ENCODE results near the gene CDC14A. TPM values are rescaled to one million over a fixed set of nuclear protein-coding genes. Genes with fewer than 3 reads are reported as not detected.
"Not testable (repeated sequence)": the region's sequence is repeated elsewhere in the genome, so short reads cannot be mapped to it uniquely, and the experiment has no call there.

Gene CDC14A
- total RNA-seq, 1 experiment from 2014 or later: 3.4 TPM

DNA sequence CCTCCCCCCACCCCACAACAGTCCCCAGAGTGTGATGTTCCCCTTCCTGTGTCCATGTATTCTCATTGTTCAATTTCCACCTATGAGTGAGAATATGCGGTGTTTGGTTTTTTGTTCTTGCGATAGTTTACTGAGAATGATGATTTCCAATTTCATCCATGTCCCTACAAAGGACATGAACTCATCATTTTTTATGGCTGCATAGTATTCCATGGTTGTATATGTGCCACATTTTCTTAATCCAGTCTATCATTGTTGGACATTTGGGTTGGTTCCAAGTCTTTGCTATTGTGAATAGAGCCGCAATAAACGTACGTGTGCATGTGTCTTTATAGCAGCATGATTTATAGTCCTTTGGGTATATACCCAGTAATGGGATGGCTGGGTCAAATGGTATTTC is 21.6 kb downstream of the CDC14A start:
- DNase-seq; H3K4me1 ChIP-seq (ENCODE audit: insufficient read depth, low read length); BruUV-seq (replicated peaks); POLR2A ChIA-PET (ENCODE audit: unreplicated experiment); H3K9ac ChIP-seq (ENCODE audit: low read length); intact Hi-C loops (cut with micrococcal nuclease); H3K27me3 ChIP-seq (ENCODE audit: low read length); H3F3A ChIP-seq (ENCODE audit: low read length, unreplicated experiment); H2AFZ ChIP-seq (ENCODE audit: low read length); H3K27ac ChIP-seq (ENCODE audit: low read length); H3K79me2 ChIP-seq (ENCODE audit: low read length); H3K9me2 ChIP-seq (replicated peaks; ENCODE audit: low read length); H4K20me1 ChIP-seq (ENCODE audit: low read length); H3K4me3 ChIP-seq (ENCODE audit: low read length); CTCF ChIA-PET; H3K9me3 ChIP-seq (ENCODE audit: low read length); H3K4me2 ChIP-seq (ENCODE audit: low read length); ATAC-seq; H3K36me3 ChIP-seq (ENCODE audit: low read depth, low read length): not testable (repeated sequence)

GRCh38 chr1:100376890-100377289 is 24.6 kb downstream of the CDC14A start:
- H3F3A ChIP-seq (ENCODE audit: low read length, unreplicated experiment); H4K20me1 ChIP-seq (ENCODE audit: low read length); H3K27ac ChIP-seq (ENCODE audit: low read length); H3K4me3 ChIP-seq (ENCODE audit: low read length); H3K27me3 ChIP-seq (ENCODE audit: low read length); intact Hi-C loops (cut with micrococcal nuclease); BruUV-seq (replicated peaks); H3K4me1 ChIP-seq (ENCODE audit: insufficient read depth, low read length); POLR2A ChIA-PET (ENCODE audit: unreplicated experiment); H2AFZ ChIP-seq (ENCODE audit: low read length); ATAC-seq; H3K79me2 ChIP-seq (ENCODE audit: low read length); CTCF ChIA-PET; H3K36me3 ChIP-seq (ENCODE audit: low read depth, low read length); H3K4me2 ChIP-seq (ENCODE audit: low read length); H3K9me2 ChIP-seq (replicated peaks; ENCODE audit: low read length); H3K9ac ChIP-seq (ENCODE audit: low read length); DNase-seq; H3K9me3 ChIP-seq (ENCODE audit: low read length): not testable (repeated sequence)

GRCh38 chr1:100377590-100378361 is 25.5 kb downstream of the CDC14A start:
- no peaks in the 10 kb centered on the region for H3K79me2 ChIP-seq (ENCODE audit: low read length)
- H3K27ac ChIP-seq (ENCODE audit: low read length): no peak overlapping the region
- no peaks in the 10 kb centered on the region for H3K4me1 ChIP-seq (ENCODE audit: insufficient read depth, low read length)
- H2AFZ ChIP-seq (ENCODE audit: low read length): no peak overlapping the region
- ATAC-seq (no peak), DNase-seq (no peak)
- no peaks in the 10 kb centered on the region for H4K20me1 ChIP-seq (ENCODE audit: low read length)
- ChIA-PET POLR2A (ENCODE audit: unreplicated experiment) (no interaction called here), CTCF (no interaction called here)
- H3K9ac ChIP-seq (ENCODE audit: low read length): no peak overlapping the region
- H3K9me2 ChIP-seq (replicated peaks; ENCODE audit: low read length): 0 out of 2 replicates have a peak, but pooled peaks cover 4% of the 10 kb centered on the region
- TF ChIP-seq, protein P1, sequence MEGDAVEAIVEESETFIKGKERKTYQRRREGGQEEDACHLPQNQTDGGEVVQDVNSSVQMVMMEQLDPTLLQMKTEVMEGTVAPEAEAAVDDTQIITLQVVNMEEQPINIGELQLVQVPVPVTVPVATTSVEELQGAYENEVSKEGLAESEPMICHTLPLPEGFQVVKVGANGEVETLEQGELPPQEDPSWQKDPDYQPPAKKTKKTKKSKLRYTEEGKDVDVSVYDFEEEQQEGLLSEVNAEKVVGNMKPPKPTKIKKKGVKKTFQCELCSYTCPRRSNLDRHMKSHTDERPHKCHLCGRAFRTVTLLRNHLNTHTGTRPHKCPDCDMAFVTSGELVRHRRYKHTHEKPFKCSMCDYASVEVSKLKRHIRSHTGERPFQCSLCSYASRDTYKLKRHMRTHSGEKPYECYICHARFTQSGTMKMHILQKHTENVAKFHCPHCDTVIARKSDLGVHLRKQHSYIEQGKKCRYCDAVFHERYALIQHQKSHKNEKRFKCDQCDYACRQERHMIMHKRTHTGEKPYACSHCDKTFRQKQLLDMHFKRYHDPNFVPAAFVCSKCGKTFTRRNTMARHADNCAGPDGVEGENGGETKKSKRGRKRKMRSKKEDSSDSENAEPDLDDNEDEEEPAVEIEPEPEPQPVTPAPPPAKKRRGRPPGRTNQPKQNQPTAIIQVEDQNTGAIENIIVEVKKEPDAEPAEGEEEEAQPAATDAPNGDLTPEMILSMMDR (conservative IDR thresholded peaks at IDR 0.05; ENCODE audit: low read depth, low read length): no peak
- TF ChIP-seq EZH2 (IDR thresholded peaks at IDR 0.05; ENCODE audit: low read length, unreplicated experiment) (no peak), EZH2phosphoT487 (IDR thresholded peaks at IDR 0.05; ENCODE audit: borderline replicate concordance, low read length) (no peak)
- no TSS peak for BruUV-seq (replicated peaks)
- no peaks in the 10 kb centered on the region for H3K27me3 ChIP-seq (ENCODE audit: low read length)
- intact Hi-C loops (cut with micrococcal nuclease): no loop called here
- no peaks in the 10 kb centered on the region for H3K36me3 ChIP-seq (ENCODE audit: low read depth, low read length)
- no peak overlapping the region for H3K4me3 ChIP-seq (ENCODE audit: low read length)
- no peak overlapping the region for H3K4me2 ChIP-seq (ENCODE audit: low read length)
- no peaks in the 10 kb centered on the region for H3F3A ChIP-seq (ENCODE audit: low read length, unreplicated experiment)
- H3K9me3 ChIP-seq (ENCODE audit: low read length): no peaks in the 10 kb centered on the region

- Histone ChIP-seq H3K79me2 (ENCODE audit: low read length) (no peaks in the 10 kb centered on the region), H3K4me1 (ENCODE audit: insufficient read depth, low read length) (no peaks in the 10 kb centered on the region), H3K4me3 (ENCODE audit: low read length) (no peak overlapping the region), H3K4me2 (ENCODE audit: low read length) (no peak overlapping the region), H2AFZ (ENCODE audit: low read length) (no peak overlapping the region), H3K9me3 (ENCODE audit: low read length) (no peaks in the 10 kb centered on the region), H3K27me3 (ENCODE audit: low read length) (no peaks in the 10 kb centered on the region), H3K9ac (ENCODE audit: low read length) (no peak overlapping the region), H3K9me2 (replicated peaks; ENCODE audit: low read length) (no peaks in the 10 kb centered on the region), H3K27ac (ENCODE audit: low read length) (no peak overlapping the region), H3F3A (ENCODE audit: low read length, unreplicated experiment) (no peaks in the 10 kb centered on the region), H3K36me3 (ENCODE audit: low read depth, low read length) (no peaks in the 10 kb centered on the region), H4K20me1 (ENCODE audit: low read length) (no peaks in the 10 kb centered on the region)
- no peak for DNase-seq
- TF ChIP-seq EZH2phosphoT487 (IDR thresholded peaks at IDR 0.05; ENCODE audit: borderline replicate concordance, low read length) (no peak), EZH2 (IDR thresholded peaks at IDR 0.05; ENCODE audit: low read length, unreplicated experiment) (no peak)
- TF ChIP-seq, protein P1 (conservative IDR thresholded peaks at IDR 0.05; ENCODE audit: low read depth, low read length): no peak
- POLR2A ChIA-PET (ENCODE audit: unreplicated experiment): no interaction called here
- ATAC-seq: no peak
- intact Hi-C loops (cut with micrococcal nuclease): no loop called here
- CTCF ChIA-PET: no interaction called here
- no TSS peak for BruUV-seq (replicated peaks)
Measured at GRCh38 chr1:100378956-100379355, 26.6 kb downstream of the CDC14A start.
